OCI-M2 (cell line): ENCODE data around the gene ACKR2.
A peak's percentile ranks its signal among the peaks of the same experiment; 100 is the strongest.
"Not testable (repeated sequence)": the region's sequence is repeated elsewhere in the genome, so short reads cannot be mapped to it uniquely, and the experiment has no call there.

Experiments
- DNase-seq: peaks from one replicate; lab custom pipeline; 2025; ENCODE audit not compliant: unreplicated experiment; lab: John Stamatoyannopoulos, UW

ACKR2 gene

GRCh38 chr3:42801048-42801620 is 8.1 kb upstream of the ACKR2 start:
- no peak for DNase-seq

- no peak for DNase-seq
These were observed 7.5 kb upstream of the ACKR2 start for GRCh38 chr3:42801784-42802183.

GRCh38 chr3:42802876-42803413 is 6.3 kb upstream of the ACKR2 start:
- no peak for DNase-seq

- DNase-seq: peak; percentile 68
These were observed 5.7 kb upstream of the ACKR2 start for GRCh38 chr3:42803414-42804105.

GRCh38 chr3:42804106-42804830 is 5.0 kb upstream of the ACKR2 start, which contains the start of gene HIGD1A:
Gene HIGD1A, minus strand, starts transcription at chr3:42804490. Its CDS starts 10,237 bp downstream, at chr3:42794253.
- peak; percentile 52 for DNase-seq

- no peak for DNase-seq
These were observed 4.5 kb upstream of the ACKR2 start for GRCh38 chr3:42804831-42805132.

GRCh38 chr3:42805141-42805821 is 4.0 kb upstream of the ACKR2 start:
- DNase-seq: no peak

- no peak for DNase-seq
These were observed 1.3 kb upstream of the ACKR2 start for GRCh38 chr3:42807929-42808328.

GRCh38 chr3:42810706-42811105 is 1.5 kb downstream of the ACKR2 start:
- DNase-seq: not testable (repeated sequence)

- DNase-seq: peak; percentile 23
These were observed 2.1 kb downstream of the ACKR2 start for GRCh38 chr3:42811118-42811883.

- DNase-seq: no peak
These were observed 5.0 kb downstream of the ACKR2 start for GRCh38 chr3:42814246-42814645.

- peak; percentile 6 for DNase-seq
These were observed 5.8 kb downstream of the ACKR2 start for GRCh38 chr3:42814914-42815507.

GRCh38 chr3:42815826-42816225 is 6.6 kb downstream of the ACKR2 start:
- no peak for DNase-seq

GRCh38 chr3:42819351-42819965 is 10.2 kb downstream of the ACKR2 start:
- DNase-seq: no peak

GRCh38 chr3:42820746-42821051 is 11.5 kb downstream of the ACKR2 start:
- no peak for DNase-seq

- no peak for DNase-seq
These were observed 13.6 kb downstream of the ACKR2 start for GRCh38 chr3:42822828-42823227.

GRCh38 chr3:42823351-42823750 is 14.1 kb downstream of the ACKR2 start:
- no peak for DNase-seq

- no peak for DNase-seq
These were observed 16.9 kb downstream of the ACKR2 start for GRCh38 chr3:42826141-42826540.

- no peak for DNase-seq
These were observed 17.8 kb downstream of the ACKR2 start for GRCh38 chr3:42827023-42827422.

GRCh38 chr3:42827654-42828053 is 18.4 kb downstream of the ACKR2 start:
- DNase-seq: no peak
